ENCODE data around the gene TNFSF8.

Gene TNFSF8

DNA sequence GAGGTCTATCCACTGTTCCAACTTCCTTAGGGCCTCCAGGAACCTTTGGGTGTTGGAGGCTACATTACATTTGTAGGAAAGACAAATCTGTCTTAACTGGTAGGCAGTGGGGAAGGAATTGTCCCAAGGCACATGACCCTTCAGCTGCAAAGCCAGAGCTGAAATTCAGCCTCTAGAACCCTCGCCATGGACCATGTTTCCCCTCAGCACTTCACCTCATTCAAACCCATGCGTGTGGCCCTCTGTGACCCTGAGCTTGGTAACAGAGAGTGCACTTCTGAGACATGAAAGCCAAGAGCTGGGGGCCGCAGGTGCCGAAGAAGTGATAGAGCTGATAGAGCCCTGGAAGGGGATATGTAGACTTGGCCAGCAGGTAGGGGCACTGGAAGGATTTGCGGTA, 17.2 kb downstream of the TNFSF8 start:
- in situ Hi-C loops (cut with HindIII; ENCODE audit: low sequenced_read_pairs): loop anchor here (25.0 kb wide), 1 partner anchor 99 kb away; no protein-coding TSS in a partner anchor
- TF ChIP-seq, protein P1, sequence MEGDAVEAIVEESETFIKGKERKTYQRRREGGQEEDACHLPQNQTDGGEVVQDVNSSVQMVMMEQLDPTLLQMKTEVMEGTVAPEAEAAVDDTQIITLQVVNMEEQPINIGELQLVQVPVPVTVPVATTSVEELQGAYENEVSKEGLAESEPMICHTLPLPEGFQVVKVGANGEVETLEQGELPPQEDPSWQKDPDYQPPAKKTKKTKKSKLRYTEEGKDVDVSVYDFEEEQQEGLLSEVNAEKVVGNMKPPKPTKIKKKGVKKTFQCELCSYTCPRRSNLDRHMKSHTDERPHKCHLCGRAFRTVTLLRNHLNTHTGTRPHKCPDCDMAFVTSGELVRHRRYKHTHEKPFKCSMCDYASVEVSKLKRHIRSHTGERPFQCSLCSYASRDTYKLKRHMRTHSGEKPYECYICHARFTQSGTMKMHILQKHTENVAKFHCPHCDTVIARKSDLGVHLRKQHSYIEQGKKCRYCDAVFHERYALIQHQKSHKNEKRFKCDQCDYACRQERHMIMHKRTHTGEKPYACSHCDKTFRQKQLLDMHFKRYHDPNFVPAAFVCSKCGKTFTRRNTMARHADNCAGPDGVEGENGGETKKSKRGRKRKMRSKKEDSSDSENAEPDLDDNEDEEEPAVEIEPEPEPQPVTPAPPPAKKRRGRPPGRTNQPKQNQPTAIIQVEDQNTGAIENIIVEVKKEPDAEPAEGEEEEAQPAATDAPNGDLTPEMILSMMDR (IDR thresholded peaks at IDR 0.05; ENCODE audit: low read depth, low read length, missing control alignments): no peak
- no peak overlapping the region for H3K4me3 ChIP-seq (ENCODE audit: low read depth, low read length)
- no peak for DNase-seq (ENCODE audit: low read depth)

DNA sequence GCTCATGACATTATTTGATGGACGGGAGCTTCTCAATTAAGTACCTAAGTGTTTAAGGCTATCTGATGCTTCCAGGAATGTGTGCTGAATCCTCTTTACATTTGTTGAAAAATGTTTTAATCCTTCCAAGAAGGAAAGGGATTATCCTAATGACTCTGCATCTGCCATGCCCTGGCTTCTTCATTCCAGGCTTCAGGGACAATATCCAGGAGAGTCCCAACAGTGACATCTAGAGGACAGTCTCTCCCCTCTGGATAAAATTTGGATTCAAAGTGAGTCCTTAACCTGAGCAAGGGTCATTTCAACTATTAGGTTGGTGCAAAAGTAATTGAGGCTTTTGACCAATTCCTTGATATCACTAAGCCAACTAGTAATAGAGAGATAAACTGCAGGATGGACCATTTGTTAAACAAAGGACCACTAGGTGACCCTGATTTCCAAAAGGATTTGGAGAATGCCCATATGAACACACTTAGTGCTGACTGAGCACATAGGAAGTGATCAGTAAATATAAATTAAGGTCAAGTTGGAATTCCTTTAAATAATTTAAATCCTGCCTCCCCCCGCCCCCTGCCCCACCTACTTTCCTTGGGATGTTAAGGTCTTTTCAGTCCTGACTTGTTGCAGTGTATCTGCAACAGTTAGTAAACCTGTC, 19.1 kb downstream of the TNFSF8 start:
- DNase-seq (ENCODE audit: low read depth): no peak
- H3K4me3 ChIP-seq (ENCODE audit: low read depth, low read length): no peak overlapping the region
- in situ Hi-C loops (cut with HindIII; ENCODE audit: low sequenced_read_pairs): loop anchor here (25.0 kb wide), 1 partner anchor 101 kb away; no protein-coding TSS in a partner anchor
- TF ChIP-seq, protein P1 (IDR thresholded peaks at IDR 0.05; ENCODE audit: low read depth, low read length, missing control alignments): peak; percentile 78

DNA sequence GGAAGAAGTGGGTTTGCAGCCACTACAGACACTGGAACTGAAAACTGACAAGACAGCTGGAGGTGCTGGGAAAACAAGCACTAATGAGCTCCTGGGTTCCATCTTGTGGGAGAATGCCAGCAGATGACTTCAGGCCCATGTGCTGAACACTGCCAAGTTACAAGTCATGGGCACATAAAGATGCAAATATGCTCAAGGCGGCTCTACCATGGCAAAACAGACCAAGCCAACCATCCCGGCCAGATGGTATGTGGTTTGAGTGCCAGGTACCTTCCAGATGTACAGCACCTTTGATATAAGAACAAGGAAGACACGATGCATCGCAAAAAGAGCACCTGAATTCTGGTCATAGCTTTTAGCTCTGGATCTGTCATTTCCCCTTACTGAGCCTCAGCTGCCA, 19.9 kb downstream of the TNFSF8 start:
- TF ChIP-seq, protein P1 (IDR thresholded peaks at IDR 0.05; ENCODE audit: low read depth, low read length, missing control alignments): no peak
- no peak overlapping the region for H3K4me3 ChIP-seq (ENCODE audit: low read depth, low read length)
- DNase-seq (ENCODE audit: low read depth): no peak
- in situ Hi-C loops (cut with HindIII; ENCODE audit: low sequenced_read_pairs): loop anchor here (25.0 kb wide), 1 partner anchor 102 kb away; no protein-coding TSS in a partner anchor

DNA sequence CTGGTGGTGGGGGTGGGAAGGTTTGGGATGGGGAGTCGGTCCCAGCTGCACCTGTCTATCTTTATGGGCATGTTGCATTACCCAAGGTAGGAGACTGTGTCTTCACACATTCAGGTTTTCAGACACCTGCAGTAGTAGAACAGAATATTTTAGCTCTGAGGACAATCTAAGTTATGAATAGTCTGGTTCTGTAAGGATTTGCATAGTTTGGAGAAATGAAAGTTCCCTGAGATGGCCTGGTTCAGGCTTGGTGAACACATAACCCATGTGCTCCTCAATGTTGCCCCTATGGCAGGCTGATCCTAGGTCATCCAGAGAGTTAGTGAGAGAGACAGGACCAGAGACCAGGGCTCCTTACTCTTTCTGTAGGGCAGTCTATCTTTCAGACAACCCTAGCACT, 20.7 kb downstream of the TNFSF8 start:
- TF ChIP-seq, protein P1 (IDR thresholded peaks at IDR 0.05; ENCODE audit: low read depth, low read length, missing control alignments): no peak
- in situ Hi-C loops (cut with HindIII; ENCODE audit: low sequenced_read_pairs): loop anchor here (25.0 kb wide), 1 partner anchor 103 kb away; no protein-coding TSS in a partner anchor
- H3K4me3 ChIP-seq (ENCODE audit: low read depth, low read length): no peak overlapping the region
- DNase-seq (ENCODE audit: low read depth): no peak

DNA sequence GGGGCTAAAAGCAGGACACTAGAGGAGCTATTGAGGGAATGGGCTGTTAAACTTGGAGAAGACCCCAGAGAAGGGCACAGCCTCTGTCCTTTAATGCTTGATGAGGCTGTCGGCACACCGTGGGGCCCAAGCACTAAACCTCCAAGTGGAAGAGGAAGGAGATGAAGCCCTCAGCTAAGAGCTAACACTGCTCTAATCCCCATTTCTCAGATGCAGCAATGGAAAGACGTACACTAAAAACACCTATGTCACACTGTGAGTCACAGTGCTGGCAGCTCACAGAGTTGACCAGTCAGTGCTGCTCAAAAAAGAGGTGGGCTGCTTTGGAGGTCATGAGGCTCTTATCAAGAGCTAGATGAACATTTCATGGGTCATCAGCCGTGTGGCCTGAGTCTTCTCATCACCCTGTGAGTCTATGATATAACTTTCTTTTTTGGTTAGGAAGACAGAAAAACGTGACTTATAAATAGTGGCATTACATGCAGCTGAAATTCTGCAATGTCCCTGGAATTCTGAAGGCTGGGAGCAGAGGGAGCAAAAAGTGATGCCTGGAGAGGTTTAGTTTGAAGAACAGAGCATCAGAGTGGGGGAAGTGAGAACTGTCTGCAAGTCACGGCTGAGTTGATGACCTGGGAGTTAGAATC, 21.5 kb downstream of the TNFSF8 start:
- TF ChIP-seq, protein P1 (IDR thresholded peaks at IDR 0.05; ENCODE audit: low read depth, low read length, missing control alignments): no peak
- no peak overlapping the region for H3K4me3 ChIP-seq (ENCODE audit: low read depth, low read length)
- in situ Hi-C loops (cut with HindIII; ENCODE audit: low sequenced_read_pairs): loop anchor here (25.0 kb wide), 1 partner anchor 103 kb away; no protein-coding TSS in a partner anchor
- DNase-seq (ENCODE audit: low read depth): no peak

DNA sequence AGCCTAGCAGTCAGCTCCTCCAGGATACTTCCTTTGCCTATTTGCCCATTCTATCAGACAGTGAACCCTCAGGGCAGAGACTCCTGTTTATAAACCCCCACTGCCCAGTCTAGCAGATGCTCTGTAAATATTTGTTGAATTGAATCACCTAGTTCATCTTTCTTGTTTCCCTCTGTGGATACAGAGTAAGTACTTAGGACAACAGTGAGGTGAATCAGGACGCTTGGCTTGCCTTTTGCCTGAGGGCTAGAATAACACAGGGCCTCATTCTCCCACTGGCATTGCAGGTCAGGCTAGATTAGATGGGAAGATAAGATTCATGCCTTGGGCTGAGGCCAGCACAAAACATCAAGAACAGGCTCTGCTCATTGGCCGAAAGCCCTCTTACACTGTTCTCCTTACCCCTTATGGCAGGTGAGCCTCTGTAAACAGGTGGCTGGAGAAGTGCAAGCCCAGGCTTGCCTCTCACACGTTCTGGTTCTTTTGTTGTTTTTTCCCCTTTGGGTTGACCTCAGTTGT, 22.2 kb downstream of the TNFSF8 start:
- H3K4me3 ChIP-seq (ENCODE audit: low read depth, low read length): no peak overlapping the region
- TF ChIP-seq, protein P1 (IDR thresholded peaks at IDR 0.05; ENCODE audit: low read depth, low read length, missing control alignments): no peak
- no peak for DNase-seq (ENCODE audit: low read depth)
- in situ Hi-C loops (cut with HindIII; ENCODE audit: low sequenced_read_pairs): loop anchor here (25.0 kb wide), 1 partner anchor 104 kb away; no protein-coding TSS in a partner anchor

All from astrocyte of the cerebellum (primary cell).